Skeletal muscle cell (primary cell): ENCODE results near the gene KRTAP5-3.
"Not testable (repeated sequence)": the region's sequence is repeated elsewhere in the genome, so short reads cannot be mapped to it uniquely, and the experiment has no call there.

Source experiments
- DNase-seq: peaks from one replicate; pipeline ENCODE4 v3.0.0-alpha.2; 2010; ENCODE audit warnings: low read depth
- H3K4me3 ChIP-seq: 2 replicates; pipeline ENCODE4 v1.5.1; 2011; ENCODE audit warnings: low read depth, mild to moderate bottlenecking, control low read depth, low read length, moderate library complexity

KRTAP5-3 gene, protein sequence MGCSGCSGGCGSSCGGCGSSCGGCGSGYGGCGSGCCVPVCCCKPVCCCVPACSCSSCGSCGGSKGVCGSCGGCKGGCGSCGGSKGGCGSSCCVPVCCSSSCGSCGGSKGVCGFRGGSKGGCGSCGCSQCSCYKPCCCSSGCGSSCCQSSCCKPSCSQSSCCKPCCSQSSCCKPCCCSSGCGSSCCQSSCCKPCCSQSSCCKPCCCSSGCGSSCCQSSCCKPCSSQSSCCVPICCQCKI

DNA sequence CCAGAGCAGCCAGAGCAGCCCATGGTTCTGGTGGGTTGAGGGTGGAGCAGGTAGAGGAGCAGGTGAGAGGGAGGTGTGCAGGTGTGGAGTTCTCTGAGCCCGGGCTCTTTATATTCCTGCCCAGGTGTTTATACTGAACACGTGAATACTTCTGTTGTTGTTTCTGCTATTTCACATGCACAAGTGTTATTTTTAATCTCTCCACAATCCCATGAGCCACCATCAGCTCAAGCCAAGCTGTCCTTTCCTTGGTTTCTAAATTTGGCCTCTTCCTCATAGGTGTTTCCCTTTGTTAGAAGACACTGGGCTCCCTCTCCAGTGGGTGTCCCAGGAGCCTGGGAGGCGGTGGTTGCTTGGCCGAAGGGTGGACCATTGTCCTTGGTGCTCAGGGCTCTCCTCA lies at the start of gene KRTAP5-3:
Gene KRTAP5-3 (minus strand): TSS at position 101 of the 400 bp plus-strand sequence. CDS start 78 bp downstream, at position 23.
- no peak within 1 kb of the TSS for H3K4me3 ChIP-seq
- DNase-seq = no peak

DNA sequence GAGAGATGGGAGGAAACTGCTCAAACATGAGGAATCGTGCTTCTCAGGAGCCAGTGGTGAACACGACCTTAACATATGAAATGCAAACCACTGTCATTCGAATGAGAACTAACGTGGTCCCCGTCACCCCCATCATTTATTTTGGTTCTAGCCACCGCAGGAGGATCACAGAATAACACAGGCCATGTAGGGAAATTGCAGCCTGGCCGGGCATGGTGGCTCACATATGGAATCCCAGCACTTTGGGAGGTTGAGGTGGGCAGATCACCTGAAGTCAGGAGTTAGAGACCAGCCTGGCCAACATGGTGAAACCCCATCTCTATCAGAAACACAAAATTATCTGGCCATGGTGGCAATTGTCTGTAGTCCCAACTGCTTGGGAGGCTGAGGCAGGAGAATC lies 48.4 kb upstream of the KRTAP5-3 start:
- no peak overlapping the region for H3K4me3 ChIP-seq
- DNase-seq = no peak

DNA sequence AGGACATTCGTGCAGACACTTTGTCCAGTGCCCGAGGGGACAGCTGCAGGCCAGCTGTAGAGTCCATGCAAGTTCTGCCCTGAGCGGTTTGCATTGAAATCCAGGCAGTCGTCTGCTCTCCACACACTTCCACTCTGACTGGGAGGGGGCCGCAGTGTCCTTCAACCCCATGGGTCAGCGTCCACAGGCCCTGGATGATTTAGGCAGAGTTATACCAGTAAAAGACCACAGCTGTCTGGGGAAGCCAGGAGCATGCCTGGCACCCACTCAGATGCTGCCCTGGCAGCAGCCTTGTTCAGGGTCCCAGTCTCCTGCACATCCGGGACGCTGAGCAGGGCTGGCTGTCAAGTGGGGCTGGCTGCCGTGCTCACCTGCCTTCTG lies 47.8 kb upstream of the KRTAP5-3 start:
- no peak overlapping the region for H3K4me3 ChIP-seq
- DNase-seq = no peak

DNA sequence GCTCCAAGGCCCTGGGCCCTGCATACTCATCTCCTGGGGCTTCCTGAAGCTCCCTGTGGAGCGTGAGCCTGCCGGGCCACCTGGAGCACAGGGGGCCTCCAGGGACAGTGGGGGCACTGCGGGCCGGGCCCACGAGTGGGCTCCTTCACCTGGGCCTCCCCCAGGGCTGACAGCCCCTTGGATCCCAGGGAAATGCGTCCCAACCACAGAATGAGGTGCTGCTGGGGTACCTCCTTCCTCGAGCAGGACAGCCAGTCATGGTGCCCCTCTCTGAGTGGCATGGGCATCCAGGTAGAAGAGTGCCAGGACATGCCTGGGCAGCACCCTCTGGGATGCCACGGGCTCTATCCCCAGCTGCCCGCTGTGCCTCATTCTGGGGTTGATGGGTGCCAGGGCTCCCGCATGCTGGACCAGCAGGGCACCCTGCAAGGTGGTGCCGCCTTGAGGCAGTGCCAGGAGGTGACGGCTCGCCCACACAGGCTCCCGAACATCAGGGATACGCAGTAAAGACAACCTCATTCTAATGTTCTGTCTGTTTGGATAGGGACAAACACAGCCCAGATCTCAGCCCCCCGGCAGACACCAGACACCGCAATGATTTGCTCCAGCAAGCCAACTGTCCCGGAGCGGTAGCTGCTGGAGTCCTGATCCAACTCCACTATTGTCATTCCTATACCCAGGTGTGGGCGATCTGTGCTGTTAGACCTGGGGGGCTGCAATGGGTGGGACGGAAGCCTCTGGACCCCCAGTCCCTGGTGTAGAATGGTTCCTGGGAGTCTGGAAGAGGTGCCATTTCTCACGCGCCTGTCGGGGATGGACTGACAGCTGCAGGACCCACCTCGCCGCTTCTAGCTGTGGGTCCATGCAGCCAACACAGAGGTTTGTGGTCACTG lies 47.2 kb upstream of the KRTAP5-3 start:
- no peak overlapping the region for H3K4me3 ChIP-seq
- DNase-seq = no peak

DNA sequence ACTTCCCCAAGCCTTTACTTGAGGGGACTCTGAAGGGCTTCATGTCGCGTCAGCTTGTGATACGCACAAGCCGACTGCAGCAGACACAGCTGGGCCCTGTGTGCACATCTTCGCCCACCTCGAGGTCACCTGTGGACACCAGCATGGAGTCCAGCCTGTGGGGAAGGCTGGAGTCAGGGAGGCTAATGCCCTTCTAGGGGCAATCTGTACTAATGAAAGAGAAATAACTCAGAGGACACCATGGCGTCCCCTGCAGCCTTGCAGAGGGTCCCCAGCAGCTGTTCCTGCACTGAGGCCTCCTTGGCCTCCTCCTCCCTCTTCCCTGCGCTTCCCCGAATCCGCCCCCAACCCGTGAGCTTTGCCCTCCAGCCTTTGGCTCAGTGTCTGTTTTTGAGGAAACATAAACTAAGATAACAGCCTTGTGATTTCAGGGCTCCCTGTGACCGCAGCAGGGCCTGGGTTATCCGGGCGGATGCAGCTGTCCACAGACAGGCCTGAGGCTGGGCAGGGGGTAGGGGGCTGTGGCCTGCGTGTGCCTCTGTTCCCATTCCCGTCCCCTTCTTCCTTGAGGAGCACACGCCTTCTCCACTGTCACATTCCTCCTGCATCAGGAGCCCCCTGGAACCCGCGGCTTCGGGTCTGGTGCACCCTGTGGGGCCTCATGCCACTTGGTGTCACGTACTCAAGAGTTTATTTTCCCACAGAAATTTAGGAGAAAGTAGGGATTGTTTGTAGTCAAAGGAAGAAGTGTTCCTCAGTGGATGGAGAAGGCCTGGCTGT lies 46.3 kb upstream of the KRTAP5-3 start:
- no peak overlapping the region for H3K4me3 ChIP-seq
- no peak for DNase-seq

DNA sequence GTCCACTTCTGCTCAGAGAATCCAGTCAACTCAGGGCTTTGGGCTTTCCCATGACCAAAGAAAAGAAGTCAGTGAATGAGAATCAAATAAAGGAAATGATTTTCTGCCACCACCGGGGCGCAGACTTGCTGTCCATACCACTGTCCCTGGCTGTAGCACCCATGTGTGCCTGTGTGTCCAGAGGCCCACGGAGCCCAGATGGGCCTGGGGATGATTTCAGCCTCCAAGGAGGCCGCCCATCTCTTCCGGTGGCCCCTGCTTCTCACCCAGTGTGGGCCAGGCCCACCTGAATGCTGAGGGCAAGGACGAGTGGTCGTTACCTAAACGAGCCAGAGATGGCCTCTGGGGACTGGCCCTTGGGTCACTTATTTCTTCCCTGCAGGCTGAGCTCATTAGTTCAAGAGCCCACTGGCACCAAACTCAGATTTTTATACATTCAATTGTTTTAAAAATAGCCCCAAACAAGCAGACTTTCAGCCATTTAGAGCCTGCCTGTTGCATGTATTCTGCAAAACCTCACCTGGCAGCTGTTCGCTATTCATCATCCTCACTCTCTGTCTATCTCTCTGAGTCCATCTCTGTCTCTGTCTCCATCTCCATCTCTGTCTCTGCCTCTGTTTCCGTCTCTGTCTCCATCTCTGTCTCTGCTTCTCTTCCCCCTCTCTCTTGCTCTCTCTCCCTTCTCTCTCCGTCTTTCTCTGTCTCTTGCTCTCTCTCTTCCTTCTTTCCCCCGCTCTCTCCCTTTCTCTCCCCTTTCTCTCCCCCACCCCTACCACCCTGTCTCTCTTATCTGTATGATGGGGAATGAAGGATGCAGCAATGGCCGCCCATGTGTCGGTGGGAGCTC lies 45.5 kb upstream of the KRTAP5-3 start:
- DNase-seq = no peak
- H3K4me3 ChIP-seq = no peak overlapping the region

DNA sequence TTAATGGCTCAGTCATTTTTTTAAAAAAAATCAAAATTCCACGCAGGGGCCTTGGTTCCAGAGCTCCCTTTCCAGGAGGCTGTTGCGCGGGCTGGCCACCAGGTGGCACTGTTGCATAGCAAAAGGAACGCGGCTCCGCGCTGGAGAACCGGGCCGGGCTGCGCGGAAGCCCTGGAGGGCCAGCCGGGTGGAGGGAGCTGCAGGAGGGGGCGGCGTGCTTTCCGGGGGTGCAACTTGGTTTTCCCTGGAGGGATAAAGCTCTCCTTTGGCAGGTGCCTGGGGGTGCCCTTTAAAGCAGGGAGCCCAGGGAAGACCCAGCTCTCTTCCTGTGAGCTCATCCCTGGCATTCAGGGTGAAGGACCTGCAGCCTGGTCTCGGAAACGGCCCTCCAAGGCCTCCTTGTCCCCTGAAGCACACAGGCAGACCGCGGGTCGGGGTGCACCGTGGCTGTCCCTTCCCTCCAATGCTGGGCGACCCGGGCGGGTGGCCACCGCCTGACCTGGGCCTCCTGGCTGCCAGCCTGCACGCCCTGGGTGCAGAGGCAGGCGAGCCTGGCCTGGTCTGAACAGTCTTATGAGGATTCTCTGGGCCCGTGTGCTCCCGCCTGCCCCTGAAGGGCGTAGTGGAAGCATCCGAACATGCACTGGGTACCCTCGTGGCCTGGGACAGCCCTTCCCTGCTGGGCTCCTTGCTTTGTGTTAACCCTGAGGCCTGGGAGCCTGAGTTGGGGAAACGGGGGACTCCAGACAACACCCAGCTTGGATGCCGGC lies 44.7 kb upstream of the KRTAP5-3 start:
- no peak overlapping the region for H3K4me3 ChIP-seq
- no peak for DNase-seq

DNA sequence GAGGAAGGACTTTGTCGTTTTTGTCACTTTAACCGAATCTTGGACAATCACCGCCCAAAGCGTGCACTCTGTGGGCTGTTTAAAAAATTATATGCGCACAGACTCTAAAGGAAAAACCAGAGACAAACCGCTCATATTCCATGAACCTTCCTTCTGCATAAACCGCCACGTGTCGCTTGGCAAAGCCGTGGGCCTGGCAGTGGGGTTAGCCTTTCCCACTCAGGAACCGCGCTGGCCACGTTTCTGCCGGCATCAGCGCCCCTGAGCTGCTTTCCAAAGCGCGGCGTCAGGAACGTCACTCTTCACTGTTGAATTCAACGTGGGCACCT lies 44.1 kb upstream of the KRTAP5-3 start:
- H3K4me3 ChIP-seq = no peak overlapping the region
- no peak for DNase-seq

DNA sequence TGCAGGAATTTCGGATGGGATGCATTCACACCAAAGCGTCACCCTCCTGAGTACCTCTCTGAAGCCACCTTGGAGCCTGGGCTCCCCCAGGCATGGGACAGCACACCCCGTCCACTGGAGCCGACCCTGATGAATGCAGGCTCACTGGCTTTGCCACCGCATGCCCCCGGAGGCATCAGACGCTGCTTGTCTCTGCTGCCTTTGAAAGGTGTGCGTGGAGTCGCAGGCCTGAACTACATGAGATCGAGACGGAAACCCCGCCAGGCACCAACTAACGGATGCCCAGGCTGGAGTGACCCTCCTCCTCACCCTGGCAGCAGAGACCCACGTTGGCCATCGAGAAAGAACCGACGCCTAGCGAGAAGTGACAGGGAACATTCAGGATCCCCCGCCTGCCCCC lies 43.8 kb upstream of the KRTAP5-3 start:
- no peak overlapping the region for H3K4me3 ChIP-seq
- DNase-seq = no peak

DNA sequence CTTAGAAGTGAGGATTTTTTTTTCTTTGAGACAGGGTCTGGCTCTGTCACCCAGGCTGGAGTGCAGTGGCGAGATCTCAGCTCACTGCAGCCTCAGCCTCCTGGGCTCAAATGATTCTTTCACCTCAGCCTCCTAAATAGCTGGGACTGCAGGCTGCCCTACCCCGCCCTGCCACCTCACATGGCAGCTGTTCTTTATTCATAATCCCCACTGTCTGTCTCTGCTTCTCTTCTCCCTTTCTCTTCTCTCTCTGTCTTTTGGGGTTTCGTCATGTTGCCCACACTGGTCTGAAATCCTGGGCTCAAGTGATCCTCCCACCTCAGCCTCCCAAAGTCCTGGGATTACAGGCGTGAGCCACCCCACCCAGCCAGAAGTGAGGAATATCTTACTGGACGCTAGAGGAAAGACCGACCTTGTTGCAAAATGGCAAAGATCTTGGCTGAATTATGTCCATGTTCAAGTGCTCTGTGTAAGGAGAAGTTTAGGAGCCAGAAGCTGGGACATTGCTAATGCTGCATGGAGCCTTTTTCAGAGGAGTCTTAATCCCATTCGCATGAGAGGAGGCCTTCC lies 43.2 kb upstream of the KRTAP5-3 start:
- no peak overlapping the region for H3K4me3 ChIP-seq
- no peak for DNase-seq

DNA sequence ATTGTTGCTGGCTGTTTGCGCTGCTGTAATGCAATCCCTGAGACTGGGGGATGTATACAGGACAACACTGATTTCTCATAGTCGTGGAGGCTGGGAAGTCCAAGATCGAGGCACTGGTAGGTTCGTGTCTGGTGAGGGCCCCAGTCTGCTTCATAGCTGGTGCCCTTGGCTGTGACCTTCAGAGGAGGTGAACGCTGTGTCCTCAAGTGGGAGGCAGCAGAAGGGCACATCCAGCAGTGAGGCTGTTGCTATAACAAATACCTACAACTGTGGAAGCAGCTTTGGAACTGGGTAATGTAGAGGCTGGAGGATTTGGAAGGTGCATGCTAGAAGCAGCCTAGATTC lies 42.6 kb upstream of the KRTAP5-3 start:
- no peak for DNase-seq
- no peak overlapping the region for H3K4me3 ChIP-seq

DNA sequence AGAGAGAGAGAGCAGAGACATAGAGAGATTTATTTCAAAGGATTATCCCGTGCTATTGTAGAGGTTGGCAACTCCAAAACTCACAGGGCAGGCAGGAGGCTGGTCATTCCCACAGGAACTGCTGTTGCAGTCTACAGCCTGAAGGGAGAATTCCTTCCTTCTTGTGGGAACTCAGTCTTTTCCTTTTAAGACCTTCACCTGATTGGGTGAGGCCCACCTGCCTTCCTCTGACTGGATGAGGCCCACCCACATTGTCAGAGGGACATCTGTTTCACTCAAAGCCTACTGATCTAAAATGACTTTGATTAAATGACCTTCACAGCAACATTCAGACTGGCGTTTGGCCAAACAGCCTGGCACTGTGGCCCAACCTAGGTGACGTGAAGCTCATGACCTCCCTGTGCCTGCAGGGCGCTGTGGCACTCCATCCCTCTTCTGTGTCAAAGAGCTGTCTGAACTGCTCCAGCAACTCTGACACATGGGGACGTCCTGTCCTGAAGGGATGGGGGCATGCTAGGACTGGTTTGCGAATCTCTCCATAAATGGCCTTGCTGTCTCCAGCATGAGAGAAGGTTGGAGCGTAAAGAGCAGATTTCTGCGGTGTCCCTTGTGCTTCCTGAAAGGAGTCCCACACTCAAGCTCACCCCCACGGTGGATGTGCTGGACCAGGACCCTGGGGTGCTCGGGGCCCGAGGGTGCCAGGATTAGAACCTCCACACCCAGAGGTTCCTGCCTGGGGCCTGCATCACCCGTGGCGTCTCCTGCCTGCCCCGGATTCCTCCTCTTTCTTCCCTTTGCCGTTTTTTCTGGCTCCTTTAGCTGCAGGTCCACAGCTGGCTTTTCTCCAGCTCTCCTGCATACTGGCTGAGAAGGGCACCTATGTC lies 42.0 kb upstream of the KRTAP5-3 start:
- DNase-seq = no peak
- H3K4me3 ChIP-seq = no peak overlapping the region

DNA sequence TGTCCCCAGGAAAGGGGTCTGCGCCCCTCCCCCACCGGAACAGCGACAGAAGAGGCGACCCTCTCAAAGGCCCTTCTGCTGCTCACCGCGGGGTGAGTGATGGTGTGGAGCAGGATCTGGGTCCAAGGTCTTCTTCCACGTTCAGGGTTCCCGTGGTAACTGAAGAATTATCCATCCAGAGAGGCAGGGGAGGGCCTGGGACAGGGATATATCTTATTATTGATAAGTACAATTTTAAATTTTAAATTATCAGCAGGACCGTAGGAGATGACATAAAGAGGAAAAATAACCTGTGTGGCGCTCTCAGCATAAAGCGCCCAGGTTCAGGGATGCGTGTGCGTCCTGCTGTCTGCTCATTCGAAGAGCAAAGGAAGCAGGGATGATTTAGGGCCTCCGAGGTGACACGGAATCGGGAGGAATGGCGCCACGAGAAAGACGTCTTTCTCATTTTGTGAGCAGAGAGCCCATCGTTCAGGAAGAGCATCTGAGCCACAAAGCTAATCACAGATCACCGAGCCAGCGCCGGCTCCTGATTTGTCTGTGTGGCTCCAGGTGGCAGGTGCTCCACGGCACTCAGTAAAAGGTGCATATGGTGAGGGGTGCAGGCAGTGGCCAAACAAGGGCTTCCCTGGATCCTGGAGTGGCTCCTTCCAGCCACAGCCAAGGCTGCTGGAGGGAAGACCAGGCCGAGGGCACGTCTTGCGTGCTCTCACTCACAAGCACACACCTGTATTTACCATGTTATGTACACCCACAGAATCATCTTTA lies 40.6 kb upstream of the KRTAP5-3 start:
- no peak for DNase-seq
- no peak overlapping the region for H3K4me3 ChIP-seq

DNA sequence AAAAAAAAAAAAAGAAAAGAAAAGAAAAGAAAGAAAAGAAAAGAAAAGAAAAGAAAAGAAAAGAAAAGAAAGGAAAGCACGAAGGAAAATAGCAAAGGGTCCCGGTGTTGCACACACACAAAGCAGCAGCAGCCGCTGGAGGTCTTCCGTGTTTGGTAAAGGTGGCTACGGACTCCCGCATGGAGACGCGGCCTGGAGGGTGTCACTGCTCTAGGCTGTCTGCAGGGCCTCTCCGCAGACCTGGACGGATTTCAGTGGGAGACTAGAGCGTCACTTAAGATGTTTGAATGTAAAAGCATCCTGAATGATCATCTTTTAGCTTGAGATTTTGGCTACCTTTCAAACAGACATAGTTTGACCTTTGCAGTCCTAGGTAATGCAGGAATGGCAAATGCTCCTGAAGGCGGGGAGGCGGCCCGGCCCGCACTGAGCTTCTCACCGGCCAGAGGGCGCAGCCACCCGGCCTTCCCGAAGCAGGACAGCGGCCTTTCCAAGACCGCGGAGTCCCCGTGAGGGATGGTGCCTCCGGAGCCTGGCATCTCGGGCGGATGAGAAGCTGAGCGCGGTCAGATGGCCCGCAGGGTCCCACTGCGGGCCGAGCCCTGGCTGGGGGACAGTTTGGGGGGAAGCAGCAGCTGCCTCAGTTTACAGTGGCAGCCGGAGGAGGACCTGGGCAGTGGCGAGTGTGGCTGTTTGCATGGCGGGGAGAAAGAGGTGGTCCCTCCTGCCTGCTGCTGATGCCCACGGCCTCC lies 39.8 kb upstream of the KRTAP5-3 start:
- no peak for DNase-seq
- H3K4me3 ChIP-seq = no peak overlapping the region

DNA sequence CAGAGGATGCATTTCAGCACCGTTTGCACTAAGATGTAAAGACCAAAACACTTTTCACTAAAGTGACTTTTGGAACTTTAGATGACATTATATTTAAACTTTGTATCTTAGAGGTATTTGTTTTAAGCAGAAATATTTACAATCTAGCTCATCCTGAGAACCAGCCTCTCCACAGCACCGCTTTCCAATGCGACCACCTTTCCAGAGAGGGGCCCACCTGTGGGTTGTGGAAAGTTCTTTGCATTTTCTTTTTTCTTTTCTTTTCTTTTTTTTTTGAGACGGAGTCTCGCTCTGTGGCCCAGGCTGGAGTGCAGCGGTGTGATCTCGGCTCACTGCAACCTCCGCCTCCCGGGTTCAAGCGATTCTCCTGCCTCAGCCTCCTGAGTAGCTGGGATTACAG lies 38.3 kb upstream of the KRTAP5-3 start:
- not testable (repeated sequence) for DNase-seq, H3K4me3 ChIP-seq

DNA sequence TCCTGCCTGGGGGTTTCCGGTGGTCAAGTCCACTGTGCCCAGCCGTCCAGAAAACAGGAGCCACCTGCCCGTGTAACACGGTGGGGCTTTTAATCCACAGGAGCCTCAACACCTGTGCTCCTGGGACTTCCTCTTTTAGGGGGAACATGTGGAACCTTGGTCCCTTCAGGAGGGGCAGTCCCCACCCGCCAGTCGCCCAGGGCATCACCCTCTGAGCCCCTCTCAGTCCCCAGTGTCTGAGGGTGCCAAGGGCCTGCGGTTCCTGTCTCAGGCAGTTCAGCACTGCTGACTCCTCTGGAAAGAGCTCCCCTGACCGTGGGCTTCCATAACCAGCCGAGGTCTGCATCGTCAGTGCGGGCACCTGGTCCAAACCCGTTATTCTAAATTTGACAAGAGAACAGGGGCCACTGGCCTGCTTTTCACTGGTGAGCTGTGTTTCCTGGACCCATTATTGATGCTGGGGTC lies 37.1 kb upstream of the KRTAP5-3 start:
- H3K4me3 ChIP-seq = no peak overlapping the region
- DNase-seq = no peak
